HEK293T (cell line): ENCODE data around the gene RUVBL1.

Experiments used
- FOXM1 ChIP-seq: fragments of 450-650 bp; IDR thresholded peaks from 2 replicates; pipeline ENCODE4 v1.6.1; 2017; ENCODE audit warnings: mild to moderate bottlenecking, borderline replicate concordance
- PKNOX1 ChIP-seq: fragments of 450-650 bp; IDR thresholded peaks from 2 replicates; pipeline ENCODE4 v1.6.1; 2016
- SP1 ChIP-seq: fragments of 450-650 bp; IDR thresholded peaks from 2 replicates; pipeline ENCODE4 v1.6.1; 2017
- SUZ12 ChIP-seq: fragments of 450-650 bp; IDR thresholded peaks from 2 replicates; pipeline ENCODE4 v1.6.1; 2016; ENCODE audit warnings: mild to moderate bottlenecking
- ZNF384 ChIP-seq: fragments of 450-650 bp; IDR thresholded peaks from 2 replicates; pipeline ENCODE4 v1.6.1; 2016

GRCh38 chr3:128033102-128033501, 90.5 kb downstream of the RUVBL1 start:
- TF ChIP-seq SP1 (no peak), PKNOX1 (no peak), SUZ12 (no peak), ZNF384 (no peak), FOXM1 (no peak)
